Cardiac fibroblast (primary cell): ENCODE results near the gene PES1.
A peak's percentile ranks its signal among the peaks of the same experiment; 100 is the strongest.
"Not testable (repeated sequence)": the region's sequence is repeated elsewhere in the genome, so short reads cannot be mapped to it uniquely, and the experiment has no call there.

Experiments used
- DNase-seq, 2 donors: peaks; one replicate each; pipeline versions ENCODE4 v3.0.0 to v3.0.0-alpha.2; 2010; ENCODE audit warnings: low read depth in 2 of 2
- H3K4me3 ChIP-seq, 2 donors: replicated peaks in 1 of 2; 1 replicate in 1 of 2; 2 replicates in 1 of 2; pipeline ENCODE4 v1.5.1; 2011; ENCODE audit warnings: low read depth in 2 of 2, low read length in 2 of 2, mild to moderate bottlenecking in 2 of 2, moderate library complexity in 1 of 2
- TF ChIP-seq, protein P1 (sequence below): IDR thresholded peaks from one replicate; pipeline ENCODE4 v1.5.1; 2011; ENCODE audit warnings: low read depth, mild to moderate bottlenecking, low read length, inconsistent platforms

PES1 gene

DNA sequence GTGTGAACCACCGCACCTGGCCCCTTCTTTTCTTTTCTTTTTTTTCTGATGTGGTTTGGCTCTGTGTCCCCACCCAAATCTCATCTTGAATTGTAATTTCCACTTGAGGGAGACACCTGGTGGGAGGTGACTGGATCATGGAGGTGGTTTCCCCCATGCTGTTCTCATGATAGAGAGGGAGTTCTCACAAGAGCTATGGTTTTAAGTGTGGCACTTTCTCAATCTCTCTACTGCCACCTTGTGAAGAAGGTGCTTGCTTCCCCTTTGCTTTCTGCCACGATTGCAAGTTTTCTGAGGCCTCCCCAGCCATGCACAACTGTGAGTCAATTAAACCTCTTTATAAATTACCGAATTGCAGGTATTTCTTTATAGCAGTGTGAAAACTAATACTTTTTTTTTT lies 10.3 kb upstream of the PES1 start:
- TF ChIP-seq, protein P1, sequence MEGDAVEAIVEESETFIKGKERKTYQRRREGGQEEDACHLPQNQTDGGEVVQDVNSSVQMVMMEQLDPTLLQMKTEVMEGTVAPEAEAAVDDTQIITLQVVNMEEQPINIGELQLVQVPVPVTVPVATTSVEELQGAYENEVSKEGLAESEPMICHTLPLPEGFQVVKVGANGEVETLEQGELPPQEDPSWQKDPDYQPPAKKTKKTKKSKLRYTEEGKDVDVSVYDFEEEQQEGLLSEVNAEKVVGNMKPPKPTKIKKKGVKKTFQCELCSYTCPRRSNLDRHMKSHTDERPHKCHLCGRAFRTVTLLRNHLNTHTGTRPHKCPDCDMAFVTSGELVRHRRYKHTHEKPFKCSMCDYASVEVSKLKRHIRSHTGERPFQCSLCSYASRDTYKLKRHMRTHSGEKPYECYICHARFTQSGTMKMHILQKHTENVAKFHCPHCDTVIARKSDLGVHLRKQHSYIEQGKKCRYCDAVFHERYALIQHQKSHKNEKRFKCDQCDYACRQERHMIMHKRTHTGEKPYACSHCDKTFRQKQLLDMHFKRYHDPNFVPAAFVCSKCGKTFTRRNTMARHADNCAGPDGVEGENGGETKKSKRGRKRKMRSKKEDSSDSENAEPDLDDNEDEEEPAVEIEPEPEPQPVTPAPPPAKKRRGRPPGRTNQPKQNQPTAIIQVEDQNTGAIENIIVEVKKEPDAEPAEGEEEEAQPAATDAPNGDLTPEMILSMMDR: peak; percentile 29
- H3K4me3 ChIP-seq: no peak overlapping the region
- peak; percentile 53 to 61 for DNase-seq

DNA sequence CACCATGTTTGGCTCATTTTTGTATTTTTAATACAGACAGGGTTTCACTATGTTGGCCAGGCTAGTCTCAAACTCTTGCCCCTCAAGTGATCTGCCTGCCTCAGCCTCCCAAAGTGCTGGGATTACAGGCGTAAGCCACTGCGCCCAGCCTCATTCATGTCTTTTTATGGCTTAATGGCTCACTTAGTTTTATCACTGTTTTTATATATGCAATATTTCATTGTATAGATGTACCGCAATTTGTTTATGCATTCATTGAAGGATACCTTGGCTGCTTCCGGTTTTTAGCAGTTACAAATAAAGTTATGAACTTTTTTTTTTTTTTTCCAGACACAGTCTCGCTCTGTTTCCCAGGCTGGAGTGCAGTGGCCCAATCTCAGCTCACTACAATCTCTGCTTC lies 9.8 kb upstream of the PES1 start:
- TF ChIP-seq, protein P1: no peak
- no peak overlapping the region for H3K4me3 ChIP-seq
- DNase-seq: no peak

DNA sequence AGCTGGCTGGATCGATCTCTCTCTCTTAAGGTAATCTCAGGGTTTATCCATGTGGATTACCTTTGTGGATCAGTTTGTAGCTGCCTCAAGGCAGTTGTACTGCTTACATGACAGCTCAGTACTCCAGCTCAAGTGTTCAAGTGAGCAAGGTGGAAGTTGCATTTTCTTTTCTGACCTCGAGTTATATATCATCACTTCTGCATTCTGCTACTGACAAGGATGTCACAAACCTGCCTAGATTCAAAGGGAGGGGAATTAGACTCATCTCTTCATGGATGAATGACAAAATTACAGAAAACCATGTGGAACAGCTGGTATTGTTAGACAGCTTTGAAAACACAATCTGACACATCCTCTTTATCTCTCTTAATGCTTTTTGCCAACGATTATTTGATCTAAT lies 9.2 kb upstream of the PES1 start:
- H3K4me3 ChIP-seq: no peak overlapping the region
- TF ChIP-seq, protein P1: no peak
- DNase-seq: no peak

DNA sequence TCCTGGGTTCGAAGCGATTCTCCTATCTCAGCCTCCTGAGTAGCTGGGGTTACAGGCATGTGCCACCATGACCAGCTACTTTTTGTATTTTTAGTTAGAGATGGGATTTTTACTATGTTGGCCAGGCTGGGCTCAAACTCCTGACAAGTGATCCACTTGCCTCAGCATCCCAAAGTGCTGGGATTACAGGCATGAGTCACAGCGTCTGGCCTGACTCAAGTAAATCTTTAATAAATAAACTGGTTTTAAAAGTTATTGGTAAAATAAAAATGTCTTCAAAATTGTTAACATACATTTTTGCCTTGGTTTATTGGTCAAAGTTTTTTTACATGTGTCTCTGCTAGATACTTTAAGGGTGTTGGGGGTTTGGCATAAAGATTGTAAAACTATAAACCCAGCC lies 7.3 kb upstream of the PES1 start:
- no peak for DNase-seq
- no peak overlapping the region for H3K4me3 ChIP-seq
- TF ChIP-seq, protein P1: no peak

DNA sequence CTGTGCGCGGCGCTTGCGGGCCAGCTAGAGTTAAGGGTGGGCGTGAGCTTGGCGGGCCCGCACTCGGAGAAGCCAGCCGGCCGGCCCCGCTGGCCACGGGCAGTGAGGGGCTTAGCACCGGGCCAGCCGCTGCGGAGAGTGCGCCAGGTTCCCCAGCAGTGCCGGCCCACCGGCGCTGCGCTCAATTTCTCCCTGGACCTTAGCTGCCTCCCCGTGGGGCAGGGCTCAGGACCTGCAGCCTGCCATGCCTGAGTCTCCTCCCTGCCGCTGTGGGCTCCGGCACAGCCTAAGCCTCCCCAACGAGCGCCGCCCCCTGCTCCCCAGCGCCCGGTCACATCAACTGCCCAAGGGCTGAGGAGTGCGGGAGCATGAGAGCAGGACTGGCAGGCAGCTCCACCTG lies 5.2 kb upstream of the PES1 start:
- TF ChIP-seq, protein P1: no peak
- no peak overlapping the region for H3K4me3 ChIP-seq
- DNase-seq: no peak

DNA sequence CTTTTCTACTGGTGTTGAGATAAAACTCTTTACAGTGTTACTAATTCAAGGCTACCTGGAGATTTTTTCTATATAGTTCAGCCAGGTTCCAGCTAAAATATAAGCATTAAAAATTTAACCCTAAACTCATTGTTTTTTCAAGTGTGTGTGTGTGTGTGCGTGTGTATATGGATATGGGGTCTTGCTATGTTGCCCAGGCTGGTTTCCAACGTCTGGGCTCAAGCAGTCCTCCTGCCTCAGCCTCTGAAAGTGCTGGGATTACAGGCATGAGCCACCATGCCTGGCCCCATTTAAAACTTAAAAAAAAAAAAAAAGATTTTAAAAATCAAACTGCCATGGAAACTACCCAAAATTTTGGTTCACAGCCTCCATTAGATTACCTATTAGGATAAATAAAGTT lies 4.5 kb upstream of the PES1 start:
- H3K4me3 ChIP-seq: no peak overlapping the region
- TF ChIP-seq, protein P1: no peak
- DNase-seq: no peak

DNA sequence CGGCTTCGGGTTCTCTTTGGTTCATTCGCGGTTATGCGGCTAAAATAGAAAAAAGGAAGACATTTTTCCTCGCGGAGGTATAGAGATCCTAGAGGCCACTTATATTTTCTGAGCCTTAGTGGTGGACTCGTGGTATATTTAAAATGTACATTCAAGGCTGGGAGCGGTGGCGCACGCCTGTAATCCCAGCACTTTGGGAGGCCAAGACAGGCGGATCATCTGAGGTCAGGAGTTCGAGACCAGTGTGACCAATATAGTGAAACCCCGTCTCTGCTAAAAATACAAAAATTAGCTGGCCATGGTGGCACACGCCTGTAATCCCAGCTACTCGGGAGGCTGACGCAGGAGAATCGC lies 627 bp upstream of the PES1 start:
- H3K4me3 ChIP-seq: peak overlapping the region; percentile 8 to 26
- not testable (repeated sequence) for DNase-seq
